B cell (primary cell): ENCODE measurements around the gene IL1RL1. TPM values are rescaled to one million over a fixed set of nuclear protein-coding genes. Genes with fewer than 3 reads are reported as not detected.

Experiments used
- ATAC-seq: fragments of 200-7000 bp; cut with Tn5 transposase; one replicate; pipeline ENCODE4 v1.10.0; 2021; ENCODE audit warnings: low read depth, mild to moderate bottlenecking, moderate number of reproducible peaks, moderate library complexity
- CTCF ChIA-PET: fragments of 350-600 bp; sonication (Branson Sonifier 250); formaldehyde crosslinking; loops from one replicate; lab custom pipeline; 2021; ENCODE audit warnings: antibody characterized with exemption, inconsistent platforms; lab: Charles Lee
- POLR2A ChIA-PET: fragments of 350-600 bp; sonication (Branson Sonifier 250); formaldehyde crosslinking; loops from one replicate; lab custom pipeline; 2021; ENCODE audit warnings: antibody characterized with exemption; lab: Charles Lee
- DNase-seq: peaks from one replicate; pipeline ENCODE4 v3.0.0; 2013
- H2AFZ ChIP-seq: 2 replicates; pipeline ENCODE4 v1.6.1; 2012; ENCODE audit warnings: mild to moderate bottlenecking, low read depth, low read length; ENCODE audit not compliant: insufficient read depth, poor library complexity, severe bottlenecking
- H3K27ac ChIP-seq, 2 donors: 1 replicate in 1 of 2; 2 replicates in 1 of 2; pipeline ENCODE4 v1.5.1; 2012 to 2013; ENCODE audit warnings: low read length in 2 of 2, mild to moderate bottlenecking in 2 of 2, moderate library complexity in 1 of 2
- H3K27me3 ChIP-seq, 4 experiments: fragments of 200-600 bp in 1 of 4; sonication (generic) in 1 of 4; replicated peaks in 1 of 4; 1 replicate in 2 of 4; 2 replicates in 2 of 4; pipeline versions ENCODE4 v1.6.1 to v1.7.0; 2013 to 2016; ENCODE audit warnings: low read length in 3 of 4, mild to moderate bottlenecking in 2 of 4, mixed read lengths in 1 of 4, moderate library complexity in 1 of 4; ENCODE audit not compliant: insufficient read depth in 4 of 4, control insufficient read depth in 3 of 4; ENCODE audit errors: control extremely low read depth in 1 of 4
- H3K36me3 ChIP-seq, 2 experiments: replicated peaks in 1 of 2; 1 replicate in 1 of 2; 2 replicates in 1 of 2; pipeline versions ENCODE4 v1.6.1 to v1.7.1; 2013; ENCODE audit warnings: low read length in 1 of 2; ENCODE audit not compliant: insufficient read depth in 2 of 2, control insufficient read depth in 1 of 2; ENCODE audit errors: control extremely low read depth in 1 of 2, extremely low read depth in 1 of 2
- H3K4me1 ChIP-seq, 2 donors: fragments of 200-600 bp in 1 of 2; sonication (generic) in 1 of 2; 1 replicate in 1 of 2; 2 replicates in 1 of 2; pipeline versions ENCODE4 v1.5.1 to v1.6.1; 2013 to 2017; ENCODE audit warnings: low read length in 2 of 2; ENCODE audit not compliant: control insufficient read depth in 2 of 2, insufficient read depth in 2 of 2
- H3K4me2 ChIP-seq: replicated peaks from 2 replicates; pipeline ENCODE3; 2012; ENCODE audit warnings: mild to moderate bottlenecking, low read depth, low read length; ENCODE audit not compliant: poor library complexity, severe bottlenecking
- H3K4me3 ChIP-seq, 5 experiments: fragments of 200-600 bp in 1 of 5; sonication (generic) in 1 of 5; 1 replicate in 3 of 5; 2 replicates in 2 of 5; pipeline versions ENCODE4 v1.5.1 to v1.7.0; 2011 to 2016; ENCODE audit warnings: low read length in 4 of 5, mild to moderate bottlenecking in 4 of 5, low read depth in 2 of 5, control low read depth in 1 of 5, moderate library complexity in 1 of 5; ENCODE audit not compliant: insufficient read depth in 1 of 5; ENCODE audit errors: control extremely low read depth in 1 of 5, extremely low read depth in 1 of 5
- H3K79me2 ChIP-seq: fragments of 200-600 bp; sonication (generic); one replicate; pipeline ENCODE4 v1.6.0; 2016; ENCODE audit warnings: low read length; ENCODE audit not compliant: control insufficient read depth, insufficient read depth
- H3K9ac ChIP-seq: fragments of 200-600 bp; sonication (generic); 2 replicates; pipeline ENCODE4 v1.6.1; 2017; ENCODE audit warnings: mild to moderate bottlenecking, low read length, moderate library complexity
- H3K9me3 ChIP-seq, 3 donors: one replicate each; pipeline versions ENCODE4 v1.6.1 to v1.7.1; 2013; ENCODE audit warnings: low read length in 2 of 3; ENCODE audit not compliant: control insufficient read depth in 2 of 3, insufficient read depth in 1 of 3; ENCODE audit errors: control extremely low read depth in 1 of 3
- H4K20me1 ChIP-seq: 2 replicates; pipeline ENCODE4 v1.6.0; 2012; ENCODE audit warnings: mild to moderate bottlenecking, low read length; ENCODE audit not compliant: insufficient read depth, control insufficient read depth, poor library complexity, severe bottlenecking
- H3K27ac Mint-ChIP-seq: one replicate; pipeline ENCODE4 v1.8.0; 2021; ENCODE audit warnings: mixed read lengths
- H3K27me3 Mint-ChIP-seq: one replicate; pipeline ENCODE4 v1.8.0; 2021; ENCODE audit warnings: mixed read lengths
- H3K4me1 Mint-ChIP-seq: one replicate; pipeline ENCODE4 v1.8.0; 2021; ENCODE audit warnings: mixed read lengths
- H3K4me3 Mint-ChIP-seq: one replicate; pipeline ENCODE4 v1.8.0; 2021; ENCODE audit warnings: mixed read lengths
- H3K9me3 Mint-ChIP-seq: one replicate; pipeline ENCODE4 v1.8.0; 2022; ENCODE audit warnings: mixed read lengths; ENCODE audit not compliant: insufficient read depth
- EZH2 ChIP-seq: IDR thresholded peaks from 2 replicates; pipeline ENCODE4 v1.6.1; 2012; ENCODE audit warnings: borderline replicate concordance, low read depth, mild to moderate bottlenecking, moderate library complexity, low read length; ENCODE audit not compliant: insufficient read depth, poor library complexity, severe bottlenecking
- WGBS: methylation state at CpG from one replicate; pipeline ENCODE4 v1.1.5; 2013; ENCODE audit warnings: missing lambda C conversion rate; ENCODE audit not compliant: insufficient coverage; 5-methylcytosine and 5-hydroxymethylcytosine counted together
- intact Hi-C: fragments of 100-400 bp; cut with micrococcal nuclease; formaldehyde crosslinking; loops from one replicate; pipeline ENCODE4 v1.10.0; 2022
- polyA plus RNA-seq: library from polyadenylated mRNA; depleted of rRNA; stranded (reverse); fragments of >200 nt; gene quantifications from 2 replicates; pipeline ENCODE4 v1.2.3, GENCODE V29; 2012
- total RNA-seq, 2 donors: library from RNA; stranded (reverse); fragments of 120-200 nt in 1 of 2; gene quantifications; 1 replicate in 1 of 2; 2 replicates in 1 of 2; pipeline versions ENCODE4 v1.2.3 to v1.2.4, GENCODE V29; 2013 to 2022
- TF ChIP-seq, protein P1 (sequence below): fragments of 200-600 bp; IDR thresholded peaks from one replicate; pipeline ENCODE4 v1.8.0; 2022; ENCODE audit warnings: antibody characterized with exemption, mild to moderate bottlenecking

The IL1RL1 gene
- total and polyA plus RNA-seq, 2 donors (not counting 1 experiment from before 2014, with no cell fraction given) = not detected

DNA sequence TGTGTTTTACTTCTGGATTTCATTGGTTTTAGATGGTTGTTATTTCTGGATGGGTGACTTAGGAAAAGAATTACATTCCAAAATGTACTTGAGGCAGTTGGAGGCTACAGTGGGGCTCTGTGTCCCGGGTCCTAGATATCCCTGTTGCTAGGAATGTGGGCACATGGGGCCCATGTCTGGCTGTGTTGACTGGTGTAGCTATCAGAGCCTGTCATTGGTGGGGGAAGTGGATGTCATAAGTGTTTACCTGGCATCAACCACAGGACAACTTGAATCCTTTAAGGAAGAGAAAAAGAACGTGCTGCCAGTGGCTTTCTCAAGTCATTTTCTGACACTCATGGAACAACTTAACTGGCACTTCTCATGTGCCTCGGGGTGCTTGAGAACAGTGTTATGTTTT is 74.6 kb downstream of the IL1RL1 start:
- H3K9me3 ChIP-seq = peaks cover 3 to 14% (median 5%) of the 10 kb centered on the region in 3 donors
- DNase-seq (no peak), ATAC-seq (no peak)
- no peak overlapping the region for H3K27ac ChIP-seq
- H3K4me1 ChIP-seq = no peaks in the 10 kb centered on the region
- intact Hi-C loops = no loop called here
- no peaks in the 10 kb centered on the region for H3K27me3 Mint-ChIP-seq
- 92% methylated on average over 1 of the region's 3 CpGs for WGBS
- no peak overlapping the region for H3K27ac Mint-ChIP-seq
- no peaks in the 10 kb centered on the region for H3K79me2 ChIP-seq
- no peaks in the 10 kb centered on the region for H4K20me1 ChIP-seq
- no peak overlapping the region for H3K4me3 Mint-ChIP-seq
- no peak overlapping the region for H3K4me3 ChIP-seq
- CTCF ChIA-PET = no interaction called here
- no peaks in the 10 kb centered on the region for H3K27me3 ChIP-seq
- H3K9ac ChIP-seq = no peak overlapping the region
- no peak overlapping the region for H2AFZ ChIP-seq
- no peak overlapping the region for H3K4me2 ChIP-seq
- POLR2A ChIA-PET = no interaction called here
- TF ChIP-seq, protein P1, sequence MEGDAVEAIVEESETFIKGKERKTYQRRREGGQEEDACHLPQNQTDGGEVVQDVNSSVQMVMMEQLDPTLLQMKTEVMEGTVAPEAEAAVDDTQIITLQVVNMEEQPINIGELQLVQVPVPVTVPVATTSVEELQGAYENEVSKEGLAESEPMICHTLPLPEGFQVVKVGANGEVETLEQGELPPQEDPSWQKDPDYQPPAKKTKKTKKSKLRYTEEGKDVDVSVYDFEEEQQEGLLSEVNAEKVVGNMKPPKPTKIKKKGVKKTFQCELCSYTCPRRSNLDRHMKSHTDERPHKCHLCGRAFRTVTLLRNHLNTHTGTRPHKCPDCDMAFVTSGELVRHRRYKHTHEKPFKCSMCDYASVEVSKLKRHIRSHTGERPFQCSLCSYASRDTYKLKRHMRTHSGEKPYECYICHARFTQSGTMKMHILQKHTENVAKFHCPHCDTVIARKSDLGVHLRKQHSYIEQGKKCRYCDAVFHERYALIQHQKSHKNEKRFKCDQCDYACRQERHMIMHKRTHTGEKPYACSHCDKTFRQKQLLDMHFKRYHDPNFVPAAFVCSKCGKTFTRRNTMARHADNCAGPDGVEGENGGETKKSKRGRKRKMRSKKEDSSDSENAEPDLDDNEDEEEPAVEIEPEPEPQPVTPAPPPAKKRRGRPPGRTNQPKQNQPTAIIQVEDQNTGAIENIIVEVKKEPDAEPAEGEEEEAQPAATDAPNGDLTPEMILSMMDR = no peak
- no peak for TF ChIP-seq EZH2
- peaks cover 11% of the 10 kb centered on the region for H3K9me3 Mint-ChIP-seq
- H3K36me3 ChIP-seq = no peaks in the 10 kb centered on the region
- peaks cover 2% of the 10 kb centered on the region for H3K4me1 Mint-ChIP-seq

DNA sequence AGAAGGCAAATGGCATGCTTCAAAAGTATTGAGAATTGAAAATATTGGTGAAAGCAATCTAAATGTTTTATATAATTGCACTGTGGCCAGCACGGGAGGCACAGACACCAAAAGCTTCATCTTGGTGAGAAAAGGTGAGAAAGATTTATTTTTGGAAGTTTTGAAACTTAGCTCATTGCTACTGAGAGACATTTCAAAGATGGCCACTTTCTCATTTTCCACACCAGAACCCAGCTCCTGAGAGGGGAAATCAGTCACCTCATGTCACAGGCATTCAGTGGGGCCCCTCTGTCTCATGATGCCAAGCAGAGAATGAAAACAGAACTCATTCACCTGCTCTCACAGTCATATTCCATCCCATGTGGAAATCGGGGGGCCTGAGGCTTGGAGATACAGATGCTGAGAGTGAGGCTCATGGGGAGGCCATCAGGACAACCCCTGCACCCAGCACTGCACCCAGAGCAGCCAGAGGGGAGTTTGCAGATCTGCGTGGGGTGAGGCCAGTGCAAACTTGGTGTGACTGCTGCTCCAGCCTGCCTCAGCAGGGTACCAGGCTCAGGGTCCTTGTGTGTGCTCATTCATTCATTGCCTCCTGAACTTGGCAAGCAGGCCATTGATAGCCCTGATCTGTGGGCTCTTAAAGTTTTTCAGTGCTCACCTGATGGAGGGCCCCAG is 75.6 kb downstream of the IL1RL1 start:
- no peak for TF ChIP-seq EZH2
- TF ChIP-seq, protein P1 = no peak
- no peak for DNase-seq
- Histone ChIP-seq H2AFZ (no peak overlapping the region), H3K27me3 (no peaks in the 10 kb centered on the region), H3K9me3 (peaks cover 3 to 14% (median 5%) of the 10 kb centered on the region in 3 donors), H3K4me2 (no peak overlapping the region), H3K27ac (no peak overlapping the region), H3K36me3 (no peaks in the 10 kb centered on the region), H3K79me2 (no peaks in the 10 kb centered on the region), H3K4me1 (no peaks in the 10 kb centered on the region), H3K4me3 (no peak overlapping the region), H3K9ac (no peak overlapping the region), H4K20me1 (no peaks in the 10 kb centered on the region)
- ChIA-PET POLR2A (no interaction called here), CTCF (no interaction called here)
- 83% methylated on average over 2 of the region's 3 CpGs for WGBS
- Mint-ChIP-seq H3K4me1 (peaks cover 2% of the 10 kb centered on the region), H3K4me3 (no peak overlapping the region), H3K27ac (no peak overlapping the region), H3K9me3 (peaks cover 11% of the 10 kb centered on the region), H3K27me3 (no peaks in the 10 kb centered on the region)
- intact Hi-C loops = no loop called here
- no peak for ATAC-seq
